Bronchial epithelial cell (primary cell): ENCODE results near the gene TMEM179. TPM values are rescaled to one million over a fixed set of nuclear protein-coding genes. Genes with fewer than 3 reads are reported as not detected.
A peak's percentile ranks its signal among the peaks of the same experiment; 100 is the strongest.

ENCODE experiments used
- DNase-seq: peaks from one replicate; pipeline ENCODE4 v3.0.0-alpha.2; 2010; ENCODE audit warnings: low read depth
- FAIRE-seq: peaks from 2 replicates; lab custom pipeline; 2011; peaks lifted over from hg19 to GRCh38; lab: Jason Lieb, UNC
- H3K27me3 ChIP-seq: 2 replicates; pipeline ENCODE4 v1.5.1; 2011; ENCODE audit warnings: low read length; ENCODE audit not compliant: control insufficient read depth, insufficient read depth
- H3K36me3 ChIP-seq: 2 replicates; pipeline ENCODE4 v1.5.1; 2011; ENCODE audit warnings: low read length; ENCODE audit not compliant: control insufficient read depth, insufficient read depth
- H3K4me3 ChIP-seq: 2 replicates; pipeline ENCODE4 v1.5.1; 2011; ENCODE audit warnings: mild to moderate bottlenecking, low read depth, low read length, control low read depth
- CTCF ChIP-seq: IDR thresholded peaks from 2 replicates; pipeline ENCODE4 v1.5.1; 2011; ENCODE audit warnings: mild to moderate bottlenecking, moderate library complexity, low read length, control low read depth, inconsistent platforms; ENCODE audit not compliant: insufficient read depth, severe bottlenecking
- total RNA-seq: library from RNA; depleted of rRNA; stranded (reverse); fragments of >200 nt; gene quantifications from 2 replicates; pipeline ENCODE4 v1.2.1, GENCODE V29; 2014

TMEM179 gene
- total RNA-seq, 1 donor from 2014 or later = not detected

GRCh38 chr14:104567141-104567956, 37.2 kb downstream of the TMEM179 start:
- Histone ChIP-seq H3K27me3 (no peaks in the 10 kb centered on the region), H3K4me3 (no peak overlapping the region), H3K36me3 (no peaks in the 10 kb centered on the region)
- TF ChIP-seq CTCF = no peak
- no peak for DNase-seq
- no peak for FAIRE-seq

- peaks cover 2% of the 10 kb centered on the region for H3K27me3 ChIP-seq
- H3K4me3 ChIP-seq = no peak overlapping the region
- H3K36me3 ChIP-seq = no peaks in the 10 kb centered on the region
- no peak for TF ChIP-seq CTCF
- FAIRE-seq = no peak
- no peak for DNase-seq
These were observed 39.6 kb downstream of the TMEM179 start for GRCh38 chr14:104564744-104565679.

- FAIRE-seq (no peak), DNase-seq (peak; percentile 21)
- Histone ChIP-seq H3K4me3 (no peak overlapping the region), H3K36me3 (no peaks in the 10 kb centered on the region), H3K27me3 (peaks cover 2% of the 10 kb centered on the region)
- TF ChIP-seq CTCF = peak; percentile 82
These were observed 40.6 kb downstream of the TMEM179 start for GRCh38 chr14:104563742-104564615.

DNA sequence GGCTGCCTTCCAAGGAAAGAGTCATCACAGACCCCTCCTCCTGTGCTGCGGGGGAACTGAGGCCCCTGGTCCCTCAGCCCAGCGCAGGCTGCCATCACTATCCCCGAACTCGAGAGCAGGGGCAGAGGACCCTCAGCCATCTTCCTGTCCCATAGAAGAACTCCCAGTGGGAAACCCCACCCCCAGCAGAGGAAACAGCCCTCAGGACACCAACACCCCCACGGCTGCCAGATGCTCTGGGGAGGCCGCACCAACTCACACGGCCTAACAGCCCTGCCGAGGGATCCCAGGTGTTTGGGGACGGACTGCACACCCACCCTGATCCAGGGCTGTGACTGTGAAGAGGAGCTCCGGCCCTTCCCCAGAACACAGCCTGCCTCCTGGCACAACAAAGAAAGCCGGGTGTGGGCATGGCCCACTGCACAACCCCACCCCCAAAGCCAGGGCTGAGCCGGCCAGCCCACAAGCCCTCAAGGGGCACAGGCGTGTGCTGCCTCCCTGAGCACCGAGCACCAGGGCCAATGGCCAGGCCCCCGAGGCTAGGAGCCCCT, 41.3 kb downstream of the TMEM179 start:
- H3K36me3 ChIP-seq = no peaks in the 10 kb centered on the region
- DNase-seq (no peak), FAIRE-seq (no peak)
- TF ChIP-seq CTCF = no peak
- H3K4me3 ChIP-seq = no peak overlapping the region
- H3K27me3 ChIP-seq = peaks cover 2% of the 10 kb centered on the region

- TF ChIP-seq CTCF = no peak
- peaks cover 2% of the 10 kb centered on the region for H3K27me3 ChIP-seq
- no peak overlapping the region for H3K4me3 ChIP-seq
- DNase-seq (no peak), FAIRE-seq (no peak)
- no peaks in the 10 kb centered on the region for H3K36me3 ChIP-seq
These were observed 42.0 kb downstream of the TMEM179 start for GRCh38 chr14:104562606-104563005.
